Measurements from ENCODE around the gene COPS7A.

DNA sequence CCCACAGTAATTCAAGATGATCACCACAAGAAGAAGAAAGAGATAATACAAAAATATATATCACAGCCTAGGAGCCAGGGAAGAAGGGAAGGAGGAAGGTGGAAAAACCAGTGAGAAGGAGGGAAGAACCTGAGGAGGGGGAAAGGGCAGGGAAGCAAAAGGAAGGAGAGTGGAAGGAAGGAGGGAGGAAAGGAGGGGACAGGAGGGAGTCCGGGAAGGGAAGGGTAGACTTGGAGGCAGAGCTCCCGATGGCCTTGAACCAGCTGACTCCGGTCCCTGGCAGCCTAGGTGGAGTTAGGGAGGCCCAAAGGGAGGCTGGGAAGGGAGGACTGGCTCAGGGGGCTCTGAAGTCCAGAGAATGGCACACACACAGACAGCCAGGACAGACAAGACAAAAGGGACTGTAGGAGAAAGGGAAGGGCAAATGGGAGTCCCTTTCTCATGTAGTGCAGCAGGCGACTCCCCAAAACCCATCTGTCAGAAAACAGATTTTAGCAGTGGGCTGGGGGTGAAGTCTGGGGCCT, 30.0 kb upstream of the COPS7A start:
- TF ChIP-seq, protein P1, sequence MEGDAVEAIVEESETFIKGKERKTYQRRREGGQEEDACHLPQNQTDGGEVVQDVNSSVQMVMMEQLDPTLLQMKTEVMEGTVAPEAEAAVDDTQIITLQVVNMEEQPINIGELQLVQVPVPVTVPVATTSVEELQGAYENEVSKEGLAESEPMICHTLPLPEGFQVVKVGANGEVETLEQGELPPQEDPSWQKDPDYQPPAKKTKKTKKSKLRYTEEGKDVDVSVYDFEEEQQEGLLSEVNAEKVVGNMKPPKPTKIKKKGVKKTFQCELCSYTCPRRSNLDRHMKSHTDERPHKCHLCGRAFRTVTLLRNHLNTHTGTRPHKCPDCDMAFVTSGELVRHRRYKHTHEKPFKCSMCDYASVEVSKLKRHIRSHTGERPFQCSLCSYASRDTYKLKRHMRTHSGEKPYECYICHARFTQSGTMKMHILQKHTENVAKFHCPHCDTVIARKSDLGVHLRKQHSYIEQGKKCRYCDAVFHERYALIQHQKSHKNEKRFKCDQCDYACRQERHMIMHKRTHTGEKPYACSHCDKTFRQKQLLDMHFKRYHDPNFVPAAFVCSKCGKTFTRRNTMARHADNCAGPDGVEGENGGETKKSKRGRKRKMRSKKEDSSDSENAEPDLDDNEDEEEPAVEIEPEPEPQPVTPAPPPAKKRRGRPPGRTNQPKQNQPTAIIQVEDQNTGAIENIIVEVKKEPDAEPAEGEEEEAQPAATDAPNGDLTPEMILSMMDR (conservative IDR thresholded peaks at IDR 0.05), result no peak
- no peak for TF ChIP-seq ZFX (IDR thresholded peaks at IDR 0.05)

Measured in C4-2B (cell line).